Subcutaneous adipose tissue (tissue), 4 donors: ENCODE measurements around the gene GPR162. TPM values are rescaled to one million over a fixed set of nuclear protein-coding genes. Genes with fewer than 3 reads are reported as not detected.

Source experiments
- CTCF ChIP-seq: fragments of 450-650 bp; IDR thresholded peaks from one replicate; pipeline ENCODE4 v1.5.1; 2016; ENCODE audit warnings: low read depth, mild to moderate bottlenecking, control low read depth, antibody characterized with exemption, moderate library complexity
- total RNA-seq, 4 donors: library from RNA; depleted of rRNA; stranded (reverse); fragments of >200 nt; gene quantifications; one replicate each; pipeline ENCODE4 v1.1.0, GENCODE V29; 2016

GPR162 gene
- total RNA-seq, 4 donors from 2014 or later, result 0.66 to 3.1 (median 2.1) TPM

- TF ChIP-seq CTCF, result no peak
Observed at GRCh38 chr12:6807170-6807569, 14.5 kb upstream of the GPR162 start.

- no peak for TF ChIP-seq CTCF
Observed at GRCh38 chr12:6809056-6809455, 12.6 kb upstream of the GPR162 start.

DNA sequence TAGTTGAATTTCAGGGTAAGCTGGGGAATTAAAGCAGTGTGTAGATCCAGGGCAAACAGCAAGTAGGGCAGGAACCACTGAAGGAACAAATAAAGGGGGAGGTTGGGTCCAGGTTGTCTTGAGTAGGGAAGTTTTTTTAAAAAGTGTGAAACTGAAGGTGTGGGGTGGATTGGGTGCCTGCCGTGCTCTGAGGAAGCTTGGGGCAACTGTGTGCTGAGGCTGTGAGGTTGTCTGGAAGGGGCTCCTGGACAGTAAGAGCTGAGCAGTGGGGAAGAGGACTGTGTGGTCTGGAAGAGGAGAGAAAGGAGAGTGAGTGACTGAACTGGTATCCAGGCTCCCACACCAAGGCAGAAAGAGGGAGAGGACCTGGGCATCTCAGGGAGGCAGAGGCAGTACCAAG, 10.9 kb upstream of the GPR162 start:
- TF ChIP-seq CTCF, result no peak

DNA sequence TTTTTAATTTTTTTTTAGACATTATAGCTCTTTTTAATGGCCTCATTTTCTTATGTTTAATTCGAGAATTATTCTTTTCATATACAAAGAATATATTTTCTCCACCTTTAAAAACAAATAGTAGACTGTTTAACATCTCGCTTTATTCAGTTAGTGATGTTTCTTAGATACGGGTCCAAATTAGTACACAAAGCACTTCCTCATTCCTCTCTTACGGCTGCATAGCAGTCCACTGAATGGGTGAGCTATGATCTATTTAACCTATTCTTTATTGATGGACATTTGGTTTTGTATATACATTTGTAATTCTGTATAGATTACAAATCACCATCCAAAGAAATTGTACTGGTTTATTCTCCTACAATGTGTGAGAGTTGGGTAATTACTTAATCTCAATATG, 8.3 kb upstream of the GPR162 start:
- no peak for TF ChIP-seq CTCF

- TF ChIP-seq CTCF, result no peak
Observed at GRCh38 chr12:6816598-6816997, 5.0 kb upstream of the GPR162 start.

DNA sequence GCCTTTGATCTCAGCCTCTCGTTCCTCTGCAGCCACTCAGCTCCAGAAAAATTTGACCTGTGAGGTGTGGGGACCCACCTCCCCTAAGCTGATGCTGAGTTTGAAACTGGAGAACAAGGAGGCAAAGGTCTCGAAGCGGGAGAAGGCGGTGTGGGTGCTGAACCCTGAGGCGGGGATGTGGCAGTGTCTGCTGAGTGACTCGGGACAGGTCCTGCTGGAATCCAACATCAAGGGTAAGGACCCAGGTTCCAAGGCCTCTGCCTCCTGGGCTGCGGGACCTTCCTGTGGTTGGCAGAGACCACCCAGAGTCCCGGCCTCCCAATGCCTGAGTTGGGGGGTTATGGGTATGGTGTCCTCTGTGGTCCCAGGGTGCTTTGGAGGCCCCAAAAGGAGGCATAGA, 4.5 kb upstream of the GPR162 start:
- TF ChIP-seq CTCF, result no peak

DNA sequence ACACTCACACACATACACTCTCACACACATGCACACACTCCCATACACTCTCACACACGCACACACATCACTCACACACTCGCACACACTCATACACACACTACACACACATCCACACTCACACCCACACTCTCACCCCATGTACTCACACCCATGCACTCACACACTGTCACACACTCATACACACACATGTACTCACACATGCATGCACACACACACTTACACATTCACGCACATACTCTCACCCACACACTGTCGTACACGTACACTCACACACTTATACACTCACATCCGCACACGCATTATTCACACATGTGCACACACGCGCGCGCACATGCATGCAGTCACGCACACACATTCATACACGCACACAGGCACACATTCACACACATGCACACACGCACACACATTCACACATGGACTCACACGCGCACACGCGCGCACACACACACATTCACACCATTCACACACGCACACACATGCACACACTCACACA, 3.9 kb upstream of the GPR162 start:
- no peak for TF ChIP-seq CTCF
